ENCODE data around the gene CATSPERZ. TPM values are rescaled to one million over a fixed set of nuclear protein-coding genes. Genes with fewer than 3 reads are reported as not detected.

CATSPERZ gene
- total and polyA plus RNA-seq, 2 of the 8 experiments (the other 6 are each of a cell fraction or from before 2014, with no cell fraction given): 0.77 TPM; not detected in 1

GRCh38 chr11:64269540-64270220, 30.5 kb upstream of the CATSPERZ start (continued):
- TF ChIP-seq CHD7 (IDR thresholded peaks at IDR 0.05; ENCODE audit: insufficient replicate concordance, low read length) (no peak), SIN3A (conservative IDR thresholded peaks at IDR 0.05 in 1 of 2, IDR thresholded peaks at IDR 0.05 in 1 of 2; ENCODE audit: low read depth in 1 of 2, low read length in 2 of 2) (peak; percentile 71 to 93; a peak in 2 of 4 replicates), POLR2AphosphoS5 (IDR thresholded peaks at IDR 0.05; ENCODE audit: low read depth, low read length) (no peak), BCL11A (IDR thresholded peaks at IDR 0.05; ENCODE audit: low read depth in 2 of 2, low read length in 2 of 2) (no peak), CBX5 (IDR thresholded peaks at IDR 0.05; ENCODE audit: low read depth, low read length) (no peak), ZNF274 (IDR thresholded peaks at IDR 0.05; ENCODE audit: borderline replicate concordance, extremely low read depth, low read length) (no peak), MAX (IDR thresholded peaks at IDR 0.05) (0 out of 2 replicates have a peak, but pooled peaks have one; percentile 17), GABPA (IDR thresholded peaks at IDR 0.05; ENCODE audit: borderline replicate concordance, insufficient read depth, low read length) (peak; percentile 96), JUN (IDR thresholded peaks at IDR 0.05; ENCODE audit: low read depth, low read length) (no peak)
